HepG2 (cell line): ENCODE data around the gene RAB36. TPM values are rescaled to one million over a fixed set of nuclear protein-coding genes. Genes with fewer than 3 reads are reported as not detected.

Experiments used
- AGO2 ChIP-seq: fragments of 200-400 bp; formaldehyde crosslinking; optimal IDR thresholded peaks from 2 replicates; pipeline ENCODE3; 2017; ENCODE audit warnings: mild to moderate bottlenecking, low read depth, low read length, moderate library complexity
- ATF7-NPFF ChIP-seq: sonication (generic); formaldehyde crosslinking; IDR thresholded peaks from 2 replicates; pipeline ENCODE4 v1.8.1; 2023; ENCODE audit warnings: mild to moderate bottlenecking, low read depth, missing genetic modification reagents, moderate library complexity
- CAMTA2 ChIP-seq: sonication (generic); formaldehyde crosslinking; IDR thresholded peaks from 2 replicates; pipeline ENCODE4 v1.4.0; 2020; ENCODE audit warnings: mild to moderate bottlenecking, missing genetic modification reagents, borderline replicate concordance
- IRF2 ChIP-seq: IDR thresholded peaks from 2 replicates; pipeline ENCODE4 v1.6.1; 2018; ENCODE audit warnings: missing genetic modification reagents, missing compliant biosample characterization
- MED8 ChIP-seq: sonication (generic); formaldehyde crosslinking; IDR thresholded peaks from 2 replicates; pipeline ENCODE4 v1.8.1; 2023; ENCODE audit warnings: mild to moderate bottlenecking, missing genetic modification reagents; ENCODE audit not compliant: insufficient replicate concordance
- RFX5 ChIP-seq: IDR thresholded peaks from 2 replicates; pipeline ENCODE4 v1.6.1; 2011; ENCODE audit warnings: low read depth, low read length, improper control_type of control experiment
- SAP130 ChIP-seq: IDR thresholded peaks from 2 replicates; pipeline ENCODE4 v1.6.1; 2016; ENCODE audit warnings: low read depth
- SPEN ChIP-seq: sonication (generic); formaldehyde crosslinking; IDR thresholded peaks from 2 replicates; pipeline ENCODE4 v1.5.1; 2020; ENCODE audit warnings: low read depth, mild to moderate bottlenecking, missing genetic modification reagents
- YEATS2 ChIP-seq: sonication (generic); formaldehyde crosslinking; IDR thresholded peaks from 2 replicates; pipeline ENCODE4 v1.4.0; 2020; ENCODE audit warnings: missing genetic modification reagents, borderline replicate concordance
- ZBTB7B ChIP-seq: sonication (generic); formaldehyde crosslinking; IDR thresholded peaks from 2 replicates; pipeline ENCODE4 v1.4.0; 2020; ENCODE audit warnings: missing genetic modification reagents
- ZNF224 ChIP-seq: sonication (generic); formaldehyde crosslinking; IDR thresholded peaks from 2 replicates; pipeline ENCODE4 v1.5.0; 2020; ENCODE audit warnings: mild to moderate bottlenecking, missing genetic modification reagents
- ZNF337 ChIP-seq: sonication (generic); formaldehyde crosslinking; IDR thresholded peaks from 2 replicates; pipeline ENCODE4 v1.5.1; 2020; ENCODE audit warnings: missing genetic modification reagents, low read depth, mild to moderate bottlenecking, borderline replicate concordance
- ZSCAN12 ChIP-seq: sonication (generic); formaldehyde crosslinking; IDR thresholded peaks from 2 replicates; pipeline ENCODE4 v1.9.0; 2021; ENCODE audit warnings: mild to moderate bottlenecking, missing genetic modification reagents
- ZSCAN20 ChIP-seq: sonication (generic); formaldehyde crosslinking; IDR thresholded peaks from 2 replicates; pipeline ENCODE4 v1.4.0; 2020; ENCODE audit warnings: missing genetic modification reagents, mild to moderate bottlenecking, borderline replicate concordance
- polyA plus RNA-seq, 8 experiments: library from polyadenylated mRNA; depleted of rRNA in 3 of 8; stranded (reverse) in 7 of 8; unstranded in 1 of 8; fragments of >200 nt; fragmentation: Illumina TruSeq in 4 of 8; extraction: Trizol in 4 of 8; gene quantifications; 2 replicates each; pipeline versions ENCODE4 v1.2.1 to v1.2.3, GENCODE V29; 2011 to 2016; ENCODE audit warnings: low read depth in 4 of 8, missing spikeins in 1 of 8, mixed read lengths in 1 of 8; ENCODE audit not compliant: insufficient read depth in 1 of 8
- total RNA-seq, 5 experiments: library from RNA; depleted of rRNA; stranded (reverse); fragments of >200 nt; fragmentation: Illumina TruSeq; extraction: Trizol; gene quantifications; 2 replicates each; pipeline ENCODE4 v1.2.3, GENCODE V29; 2016; ENCODE audit warnings: low read depth in 1 of 5
- TF ChIP-seq, protein P1 (sequence below), 2 experiments: IDR thresholded peaks; 2 replicates each; pipeline ENCODE4 v1.6.1; 2011 to 2012; ENCODE audit warnings: low read length in 2 of 2, borderline replicate concordance in 1 of 2, low read depth in 1 of 2, mild to moderate bottlenecking in 1 of 2, moderate library complexity in 1 of 2
- TF ChIP-seq, protein P2 (sequence below): sonication (generic); formaldehyde crosslinking; IDR thresholded peaks from 2 replicates; pipeline ENCODE4 v1.8.0; 2022; ENCODE audit warnings: mild to moderate bottlenecking, missing genetic modification reagents, moderate library complexity
- TF ChIP-seq, protein P3 (sequence below): sonication (generic); formaldehyde crosslinking; IDR thresholded peaks from 2 replicates; pipeline ENCODE4 v1.5.1; 2020; ENCODE audit warnings: mild to moderate bottlenecking, moderate library complexity, missing genetic modification reagents
- TF ChIP-seq, protein P4 (sequence below): sonication (generic); formaldehyde crosslinking; conservative IDR thresholded peaks from 2 replicates; pipeline ENCODE4 v1.4.0; 2020; ENCODE audit warnings: missing genetic modification reagents

The RAB36 gene
- total and polyA plus RNA-seq, 2 of the 13 experiments (the other 11 are each of a cell fraction or from before 2014, with no cell fraction given) = 0.24 to 0.86 TPM

DNA sequence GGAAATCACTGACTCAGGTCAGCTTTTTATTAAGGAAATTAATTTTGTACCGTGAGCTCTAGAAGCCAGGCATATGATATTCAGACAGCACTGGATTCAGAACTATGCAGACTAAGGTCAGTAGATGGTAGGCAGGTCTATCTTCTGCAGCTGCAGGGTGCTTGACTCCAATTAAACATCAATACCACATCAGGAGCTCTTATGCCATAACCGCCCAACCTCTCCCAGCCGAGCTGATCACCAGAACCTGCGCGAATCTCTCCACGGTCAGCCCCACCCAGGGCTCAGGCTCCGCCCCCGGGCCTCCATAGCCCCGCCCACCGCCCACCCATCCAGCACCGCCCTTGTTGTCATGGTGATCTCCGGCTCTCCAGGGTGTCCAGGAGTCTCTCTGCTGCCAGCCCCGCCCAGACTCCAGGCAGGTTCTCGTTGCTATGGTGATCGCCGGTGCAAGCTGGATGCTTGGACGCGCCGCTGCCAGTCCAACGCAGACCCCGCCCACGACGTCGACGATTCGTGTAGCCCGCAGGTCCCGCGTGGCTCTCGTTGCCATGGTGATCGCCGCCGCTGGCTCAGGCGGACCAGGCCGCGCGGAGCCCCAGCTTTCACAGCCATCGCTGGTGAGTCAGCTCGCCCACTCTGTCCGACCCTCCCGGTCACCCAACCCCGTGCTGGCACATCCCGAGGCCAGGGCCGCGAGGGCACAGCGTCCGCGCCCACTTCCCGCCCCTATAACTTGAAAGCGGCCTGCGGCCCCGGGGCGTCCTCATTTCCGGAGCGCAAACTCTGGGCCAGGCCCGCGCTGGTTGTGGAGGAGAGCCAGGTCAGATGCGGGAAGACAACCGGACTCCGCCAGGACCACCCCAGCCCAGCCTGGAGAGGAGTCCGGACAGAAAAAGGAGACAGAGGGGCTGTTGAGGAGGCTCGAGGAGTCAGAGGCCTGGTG is at the start of gene RAB36 (continued):
- TF ChIP-seq AGO2 (no peak), SAP130 (CRISPR knock-in tag) (peak; percentile 80), YEATS2 (CRISPR knock-in tag) (no peak), CAMTA2 (CRISPR knock-in tag) (no peak), ZBTB7B (CRISPR knock-in tag) (no peak), ZNF337 (CRISPR knock-in tag) (no peak), SPEN (peak; percentile 28; the same call in 1 of the 2 replicates), ZNF224 (no peak), ATF7-NPFF (no peak; the same call in 1 of the 2 replicates), RFX5 (no peak), ZSCAN20 (CRISPR knock-in tag) (no peak), ZSCAN12 (no peak), MED8 (CRISPR knock-in tag) (no peak), IRF2 (CRISPR knock-in tag) (no peak)
- TF ChIP-seq, protein P1, sequence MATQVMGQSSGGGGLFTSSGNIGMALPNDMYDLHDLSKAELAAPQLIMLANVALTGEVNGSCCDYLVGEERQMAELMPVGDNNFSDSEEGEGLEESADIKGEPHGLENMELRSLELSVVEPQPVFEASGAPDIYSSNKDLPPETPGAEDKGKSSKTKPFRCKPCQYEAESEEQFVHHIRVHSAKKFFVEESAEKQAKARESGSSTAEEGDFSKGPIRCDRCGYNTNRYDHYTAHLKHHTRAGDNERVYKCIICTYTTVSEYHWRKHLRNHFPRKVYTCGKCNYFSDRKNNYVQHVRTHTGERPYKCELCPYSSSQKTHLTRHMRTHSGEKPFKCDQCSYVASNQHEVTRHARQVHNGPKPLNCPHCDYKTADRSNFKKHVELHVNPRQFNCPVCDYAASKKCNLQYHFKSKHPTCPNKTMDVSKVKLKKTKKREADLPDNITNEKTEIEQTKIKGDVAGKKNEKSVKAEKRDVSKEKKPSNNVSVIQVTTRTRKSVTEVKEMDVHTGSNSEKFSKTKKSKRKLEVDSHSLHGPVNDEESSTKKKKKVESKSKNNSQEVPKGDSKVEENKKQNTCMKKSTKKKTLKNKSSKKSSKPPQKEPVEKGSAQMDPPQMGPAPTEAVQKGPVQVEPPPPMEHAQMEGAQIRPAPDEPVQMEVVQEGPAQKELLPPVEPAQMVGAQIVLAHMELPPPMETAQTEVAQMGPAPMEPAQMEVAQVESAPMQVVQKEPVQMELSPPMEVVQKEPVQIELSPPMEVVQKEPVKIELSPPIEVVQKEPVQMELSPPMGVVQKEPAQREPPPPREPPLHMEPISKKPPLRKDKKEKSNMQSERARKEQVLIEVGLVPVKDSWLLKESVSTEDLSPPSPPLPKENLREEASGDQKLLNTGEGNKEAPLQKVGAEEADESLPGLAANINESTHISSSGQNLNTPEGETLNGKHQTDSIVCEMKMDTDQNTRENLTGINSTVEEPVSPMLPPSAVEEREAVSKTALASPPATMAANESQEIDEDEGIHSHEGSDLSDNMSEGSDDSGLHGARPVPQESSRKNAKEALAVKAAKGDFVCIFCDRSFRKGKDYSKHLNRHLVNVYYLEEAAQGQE (IDR thresholded peaks at IDR 0.05; ENCODE audit: borderline replicate concordance in 1 of 2, low read depth in 1 of 2, low read length in 2 of 2) = no peak
- TF ChIP-seq, protein P2, sequence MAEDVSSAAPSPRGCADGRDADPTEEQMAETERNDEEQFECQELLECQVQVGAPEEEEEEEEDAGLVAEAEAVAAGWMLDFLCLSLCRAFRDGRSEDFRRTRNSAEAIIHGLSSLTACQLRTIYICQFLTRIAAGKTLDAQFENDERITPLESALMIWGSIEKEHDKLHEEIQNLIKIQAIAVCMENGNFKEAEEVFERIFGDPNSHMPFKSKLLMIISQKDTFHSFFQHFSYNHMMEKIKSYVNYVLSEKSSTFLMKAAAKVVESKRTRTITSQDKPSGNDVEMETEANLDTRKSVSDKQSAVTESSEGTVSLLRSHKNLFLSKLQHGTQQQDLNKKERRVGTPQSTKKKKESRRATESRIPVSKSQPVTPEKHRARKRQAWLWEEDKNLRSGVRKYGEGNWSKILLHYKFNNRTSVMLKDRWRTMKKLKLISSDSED (CRISPR knock-in tag) = no peak
- TF ChIP-seq, protein P3, sequence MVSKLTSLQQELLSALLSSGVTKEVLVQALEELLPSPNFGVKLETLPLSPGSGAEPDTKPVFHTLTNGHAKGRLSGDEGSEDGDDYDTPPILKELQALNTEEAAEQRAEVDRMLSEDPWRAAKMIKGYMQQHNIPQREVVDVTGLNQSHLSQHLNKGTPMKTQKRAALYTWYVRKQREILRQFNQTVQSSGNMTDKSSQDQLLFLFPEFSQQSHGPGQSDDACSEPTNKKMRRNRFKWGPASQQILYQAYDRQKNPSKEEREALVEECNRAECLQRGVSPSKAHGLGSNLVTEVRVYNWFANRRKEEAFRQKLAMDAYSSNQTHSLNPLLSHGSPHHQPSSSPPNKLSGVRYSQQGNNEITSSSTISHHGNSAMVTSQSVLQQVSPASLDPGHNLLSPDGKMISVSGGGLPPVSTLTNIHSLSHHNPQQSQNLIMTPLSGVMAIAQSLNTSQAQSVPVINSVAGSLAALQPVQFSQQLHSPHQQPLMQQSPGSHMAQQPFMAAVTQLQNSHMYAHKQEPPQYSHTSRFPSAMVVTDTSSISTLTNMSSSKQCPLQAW = no peak
- TF ChIP-seq, protein P4, sequence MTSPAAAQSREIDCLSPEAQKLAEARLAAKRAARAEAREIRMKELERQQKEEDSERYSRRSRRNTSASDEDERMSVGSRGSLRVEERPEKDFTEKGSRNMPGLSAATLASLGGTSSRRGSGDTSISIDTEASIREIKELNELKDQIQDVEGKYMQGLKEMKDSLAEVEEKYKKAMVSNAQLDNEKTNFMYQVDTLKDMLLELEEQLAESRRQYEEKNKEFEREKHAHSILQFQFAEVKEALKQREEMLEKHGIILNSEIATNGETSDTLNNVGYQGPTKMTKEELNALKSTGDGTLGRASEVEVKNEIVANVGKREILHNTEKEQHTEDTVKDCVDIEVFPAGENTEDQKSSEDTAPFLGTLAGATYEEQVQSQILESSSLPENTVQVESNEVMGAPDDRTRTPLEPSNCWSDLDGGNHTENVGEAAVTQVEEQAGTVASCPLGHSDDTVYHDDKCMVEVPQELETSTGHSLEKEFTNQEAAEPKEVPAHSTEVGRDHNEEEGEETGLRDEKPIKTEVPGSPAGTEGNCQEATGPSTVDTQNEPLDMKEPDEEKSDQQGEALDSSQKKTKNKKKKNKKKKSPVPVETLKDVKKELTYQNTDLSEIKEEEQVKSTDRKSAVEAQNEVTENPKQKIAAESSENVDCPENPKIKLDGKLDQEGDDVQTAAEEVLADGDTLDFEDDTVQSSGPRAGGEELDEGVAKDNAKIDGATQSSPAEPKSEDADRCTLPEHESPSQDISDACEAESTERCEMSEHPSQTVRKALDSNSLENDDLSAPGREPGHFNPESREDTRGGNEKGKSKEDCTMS = no peak
